K562 (cell line): ENCODE results near the gene MKRN1. TPM values are rescaled to one million over a fixed set of nuclear protein-coding genes. Genes with fewer than 3 reads are reported as not detected.

Experiments used
- BRCA1 ChIP-seq, 2 experiments: fragments of 450-650 bp in 1 of 2; sonication (generic) in 1 of 2; formaldehyde crosslinking in 1 of 2; IDR thresholded peaks; 2 replicates each; pipeline versions ENCODE4 v1.5.0 to v1.6.1; 2017 to 2020; ENCODE audit warnings: mild to moderate bottlenecking in 1 of 2, missing genetic modification reagents in 1 of 2
- CBFA2T2 ChIP-seq: fragments of 450-650 bp; conservative IDR thresholded peaks from 2 replicates; pipeline ENCODE4 v1.6.1; 2017; ENCODE audit warnings: mild to moderate bottlenecking
- CBFA2T3 ChIP-seq: fragments of 450-650 bp; IDR thresholded peaks from 2 replicates; pipeline ENCODE4 v1.6.1; 2017
- CHD1 ChIP-seq: fragments of 200-600 bp; sonication (generic); IDR thresholded peaks from one replicate; pipeline ENCODE4 v1.6.1; 2012; ENCODE audit warnings: mild to moderate bottlenecking, moderate library complexity, low read length, inconsistent platforms
- CREBBP ChIP-seq: IDR thresholded peaks from one replicate; pipeline ENCODE4 v1.6.1; 2012; ENCODE audit warnings: low read depth, mild to moderate bottlenecking, control low read depth, inconsistent platforms, low read length
- FOXM1 ChIP-seq, 2 experiments: fragments of 450-650 bp in 1 of 2; sonication (generic) in 1 of 2; formaldehyde crosslinking in 1 of 2; IDR thresholded peaks; 2 replicates each; pipeline versions ENCODE4 v1.6.1 to v1.9.0; 2017 to 2022; ENCODE audit warnings: low read depth in 2 of 2, mild to moderate bottlenecking in 2 of 2, missing genetic modification reagents in 1 of 2, moderate library complexity in 1 of 2
- FOXP1 ChIP-seq: sonication (generic); formaldehyde crosslinking; IDR thresholded peaks from 2 replicates; pipeline ENCODE4 v1.8.0; 2022; ENCODE audit warnings: mild to moderate bottlenecking, missing genetic modification reagents
- HDGF ChIP-seq: fragments of 450-650 bp; IDR thresholded peaks from 2 replicates; pipeline ENCODE4 v1.6.1; 2016
- KDM4B ChIP-seq, 2 experiments: fragments of 450-650 bp in 1 of 2; sonication (generic) in 1 of 2; IDR thresholded peaks; 2 replicates each; pipeline ENCODE4 v1.6.1; 2016 to 2017; ENCODE audit warnings: borderline replicate concordance in 2 of 2, antibody characterized with exemption in 1 of 2, low read depth in 1 of 2, mild to moderate bottlenecking in 1 of 2
- NKRF ChIP-seq: fragments of 450-650 bp; IDR thresholded peaks from 2 replicates; pipeline ENCODE4 v1.6.1; 2016; ENCODE audit warnings: borderline replicate concordance
- NRF1 ChIP-seq, 2 experiments: fragments of 450-650 bp; IDR thresholded peaks in 1 of 2; conservative IDR thresholded peaks in 1 of 2; 2 replicates each; pipeline ENCODE4 v1.6.1; 2014; ENCODE audit warnings: mild to moderate bottlenecking in 2 of 2
- PHB ChIP-seq: fragments of 250-450 bp; sonication (Bioruptor Pico); IDR thresholded peaks from 2 replicates; pipeline ENCODE4 v1.5.0; 2021
- PHF20 ChIP-seq: fragments of 450-650 bp; IDR thresholded peaks from 2 replicates; pipeline ENCODE4 v1.6.1; 2018; ENCODE audit not compliant: partially characterized antibody
- PRMT5 ChIP-seq: sonication (generic); formaldehyde crosslinking; IDR thresholded peaks from 2 replicates; pipeline ENCODE4 v1.5.0; 2020; ENCODE audit warnings: missing genetic modification reagents
- RBM25 ChIP-seq: fragments of 200-400 bp; formaldehyde crosslinking; IDR thresholded peaks from 2 replicates; pipeline ENCODE4 v1.6.1; 2018; ENCODE audit warnings: low read length, low read depth, moderate library complexity; ENCODE audit not compliant: severe bottlenecking
- SAFB ChIP-seq: fragments of 200-400 bp; formaldehyde crosslinking; IDR thresholded peaks from 2 replicates; pipeline ENCODE4 v1.6.1; 2017; ENCODE audit warnings: low read depth, low read length, borderline replicate concordance
- SP2 ChIP-seq: IDR thresholded peaks from 2 replicates; pipeline ENCODE4 v1.6.1; 2011; ENCODE audit warnings: mild to moderate bottlenecking, low read depth, low read length, moderate library complexity; ENCODE audit not compliant: poor library complexity, severe bottlenecking; ENCODE audit errors: extremely low read depth
- TAF15 ChIP-seq: fragments of 200-400 bp; formaldehyde crosslinking; IDR thresholded peaks from 2 replicates; pipeline ENCODE4 v1.6.1; 2017; ENCODE audit warnings: mild to moderate bottlenecking, low read depth, low read length, moderate library complexity
- TCF7L2 ChIP-seq: fragments of 150-350 bp; IDR thresholded peaks from 2 replicates; pipeline ENCODE4 v1.6.1; 2016; ENCODE audit warnings: low read depth, mild to moderate bottlenecking, low read length, moderate library complexity
- TSC22D4 ChIP-seq: fragments of 450-650 bp; IDR thresholded peaks from 2 replicates; pipeline ENCODE4 v1.6.1; 2016; ENCODE audit warnings: missing genetic modification characterization, missing biosample characterization, control low read depth
- XRCC4 ChIP-seq: IDR thresholded peaks from one replicate; pipeline ENCODE4 v1.6.1; 2011; ENCODE audit not compliant: insufficient read depth, insufficient read length; ENCODE audit errors: extremely low read depth
- XRCC5 ChIP-seq: fragments of 200-400 bp; formaldehyde crosslinking; IDR thresholded peaks from 2 replicates; pipeline ENCODE4 v1.6.1; 2017; ENCODE audit warnings: low read depth, mild to moderate bottlenecking, low read length
- YBX1 ChIP-seq: fragments of 450-650 bp; IDR thresholded peaks from 2 replicates; pipeline ENCODE4 v1.7.1; 2016; ENCODE audit warnings: mild to moderate bottlenecking
- ZBTB9 ChIP-seq: fragments of 450-650 bp; formaldehyde crosslinking; IDR thresholded peaks from 2 replicates; pipeline ENCODE4 v1.4.0; 2020; ENCODE audit warnings: mild to moderate bottlenecking, moderate library complexity
- ZNF253 ChIP-seq: fragments of 250-450 bp; sonication (Bioruptor Pico); conservative IDR thresholded peaks from 2 replicates; pipeline ENCODE4 v1.6.1; 2021; ENCODE audit warnings: mild to moderate bottlenecking
- ZNF551 ChIP-seq: fragments of 250-450 bp; sonication (Bioruptor Pico); IDR thresholded peaks from 2 replicates; pipeline ENCODE4 v1.5.0; 2021; ENCODE audit warnings: mild to moderate bottlenecking, moderate library complexity
- ZNF57 ChIP-seq: fragments of 450-650 bp; formaldehyde crosslinking; IDR thresholded peaks from 2 replicates; pipeline ENCODE4 v1.4.0; 2020; ENCODE audit warnings: mild to moderate bottlenecking, moderate library complexity
- polyA plus RNA-seq, 8 experiments: library from polyadenylated mRNA; depleted of rRNA in 4 of 8; stranded (reverse) in 5 of 8; unstranded in 3 of 8; fragments of >200 nt; fragmentation: Nextera tagmentation in 2 of 8; fragmentation: Illumina TruSeq in 1 of 8; extraction: Ambion mirVana in 2 of 8; extraction: Trizol in 1 of 8; gene quantifications; 2 replicates each; pipeline versions ENCODE4 v1.2.1 to v1.2.3, GENCODE V29; 2011 to 2014; ENCODE audit warnings: inconsistent platforms in 1 of 8, missing spikeins in 1 of 8
- total RNA-seq, 7 experiments: library from RNA; depleted of rRNA in 6 of 7; stranded (reverse); fragments of >200 nt in 6 of 7; fragmentation: Illumina TruSeq in 2 of 7; extraction: Trizol in 2 of 7; gene quantifications; 2 replicates each; pipeline versions ENCODE4 v1.2.1 to v1.2.3, GENCODE V29; 2011 to 2021; ENCODE audit warnings: low replicate concordance in 1 of 7

The MKRN1 gene
- total and polyA plus RNA-seq, 9 of the 15 experiments (the other 6 are each of a cell fraction or from before 2014, with no cell fraction given): 30.5 to 90.3 (median 76.0) TPM

GRCh38 chr7:140478246-140479061 is 851 bp downstream of the MKRN1 start (continued):
- no peak for TF ChIP-seq FOXP1 (CRISPR knock-in tag)
- no peak for TF ChIP-seq TSC22D4 (tag)
- peak; percentile 39; the same call in 1 of the 2 replicates for TF ChIP-seq NKRF
- TF ChIP-seq BRCA1 (IDR thresholded peaks at IDR 0.05): no peak
- TF ChIP-seq BRCA1 (CRISPR knock-in tag; IDR thresholded peaks at IDR 0.05): 0 out of 2 replicates have a peak, but pooled peaks have one; percentile 56
- TF ChIP-seq PHF20: peak; percentile 62
- no peak for TF ChIP-seq SAFB
- peak; percentile 57 for TF ChIP-seq CBFA2T3
- no peak for TF ChIP-seq ZNF253
- no peak for TF ChIP-seq PHB (CRISPR knock-in tag)
- 0 out of 2 replicates have a peak, but pooled peaks have one; percentile 15 for TF ChIP-seq CBFA2T2
- no peak for TF ChIP-seq XRCC4
- TF ChIP-seq YBX1: no peak
- no peak for TF ChIP-seq ZBTB9 (CRISPR knock-in tag)
- TF ChIP-seq RBM25: no peak
- no peak for TF ChIP-seq TCF7L2
- peak; percentile 63; the same call in 1 of the 2 replicates for TF ChIP-seq PRMT5 (CRISPR knock-in tag)
- no peak for TF ChIP-seq HDGF
- peak; percentile 99 for TF ChIP-seq CHD1
- TF ChIP-seq SP2: no peak
- TF ChIP-seq XRCC5: no peak
- TF ChIP-seq CREBBP: no peak
- TF ChIP-seq ZNF57 (CRISPR knock-in tag): no peak
- TF ChIP-seq NRF1 (conservative IDR thresholded peaks at IDR 0.05 in 1 of 2, IDR thresholded peaks at IDR 0.05 in 1 of 2): no peak
- TF ChIP-seq TAF15: no peak
- TF ChIP-seq ZNF551 (CRISPR knock-in tag): no peak
- no peak; a peak in 1 of 4 replicates for TF ChIP-seq KDM4B (IDR thresholded peaks at IDR 0.05; ENCODE audit: borderline replicate concordance in 2 of 2, low read depth in 1 of 2)
- peak; percentile 29; the same call in 1 of the 2 replicates for TF ChIP-seq FOXM1 (IDR thresholded peaks at IDR 0.05; ENCODE audit: low read depth)
- TF ChIP-seq FOXM1 (CRISPR knock-in tag; IDR thresholded peaks at IDR 0.05; ENCODE audit: low read depth): no peak
